Stomach smooth muscle (tissue), 2 donors: Measurements from ENCODE around the gene HIP1R.
"Not testable (repeated sequence)": the region's sequence is repeated elsewhere in the genome, so short reads cannot be mapped to it uniquely, and the experiment has no call there.

Source experiments
- H3K27ac ChIP-seq: one replicate; pipeline ENCODE4 v1.7.0; 2013; ENCODE audit warnings: mild to moderate bottlenecking, low read length, inconsistent platforms
- H3K27me3 ChIP-seq, 2 donors: one replicate each; pipeline ENCODE4 v1.7.0; 2013; ENCODE audit warnings: low read length in 2 of 2; ENCODE audit not compliant: insufficient read depth in 2 of 2, control insufficient read depth in 1 of 2
- H3K36me3 ChIP-seq, 2 donors: one replicate each; pipeline ENCODE4 v1.7.0; 2013; ENCODE audit warnings: low read length in 2 of 2; ENCODE audit not compliant: control insufficient read depth in 2 of 2, insufficient read depth in 2 of 2
- H3K4me1 ChIP-seq: one replicate; pipeline ENCODE4 v1.7.0; 2013; ENCODE audit warnings: low read length; ENCODE audit not compliant: control insufficient read depth, insufficient read depth
- H3K4me3 ChIP-seq, 2 donors: one replicate each; pipeline ENCODE4 v1.7.0; 2013; ENCODE audit warnings: low read length in 2 of 2
- H3K9ac ChIP-seq, 2 donors: one replicate each; pipeline ENCODE4 v1.7.0; 2013; ENCODE audit warnings: low read length in 2 of 2, mild to moderate bottlenecking in 1 of 2
- H3K9me3 ChIP-seq, 2 donors: one replicate each; pipeline ENCODE4 v1.7.0; 2013; ENCODE audit warnings: low read length in 2 of 2; ENCODE audit not compliant: control insufficient read depth in 2 of 2
- donor health status: healthy.
- donor health status: Pancreatic carcinoma.

The HIP1R gene

GRCh38 chr12:122905258-122905657 lies 70.0 kb downstream of the HIP1R start:
- not testable (repeated sequence) for H3K27ac ChIP-seq, H3K4me3 ChIP-seq, H3K9ac ChIP-seq, H3K36me3 ChIP-seq, H3K9me3 ChIP-seq, H3K4me1 ChIP-seq, H3K27me3 ChIP-seq

- Histone ChIP-seq H3K27ac (no peak overlapping the region), H3K36me3 (no peaks in the 10 kb centered on the region), H3K9me3 (no peaks in the 10 kb centered on the region), H3K27me3 (no peaks in the 10 kb centered on the region), H3K4me1 (no peaks in the 10 kb centered on the region), H3K9ac (no peak overlapping the region), H3K4me3 (no peak overlapping the region)
These were observed 73.7 kb downstream of the HIP1R start for GRCh38 chr12:122908915-122909314.

GRCh38 chr12:122909442-122910288 lies 74.4 kb downstream of the HIP1R start:
- Histone ChIP-seq H3K9me3 (no peaks in the 10 kb centered on the region), H3K9ac (no peak overlapping the region), H3K27ac (no peak overlapping the region), H3K27me3 (no peaks in the 10 kb centered on the region), H3K4me3 (no peak overlapping the region), H3K36me3 (no peaks in the 10 kb centered on the region), H3K4me1 (no peaks in the 10 kb centered on the region)
